IPS-15b (cell line): ENCODE measurements around the gene SREBF1.
A peak's percentile ranks its signal among the peaks of the same experiment; 100 is the strongest.

Source experiments
- H3K27me3 ChIP-seq: one replicate; pipeline ENCODE4 v1.6.1; 2013; ENCODE audit warnings: low read length; ENCODE audit not compliant: control insufficient read depth, insufficient read depth
- H3K36me3 ChIP-seq: one replicate; pipeline ENCODE4 v1.6.1; 2013; ENCODE audit warnings: low read length; ENCODE audit not compliant: control insufficient read depth, insufficient read depth
- H3K4me1 ChIP-seq: one replicate; pipeline ENCODE4 v1.6.1; 2013; ENCODE audit warnings: mild to moderate bottlenecking, low read length; ENCODE audit not compliant: control insufficient read depth, insufficient read depth
- H3K4me3 ChIP-seq: one replicate; pipeline ENCODE4 v1.5.1; 2013; ENCODE audit warnings: low read depth, low read length
- H3K9ac ChIP-seq: one replicate; pipeline ENCODE4 v1.6.1; 2013; ENCODE audit warnings: low read depth, mild to moderate bottlenecking, low read length
- H3K9me3 ChIP-seq: one replicate; pipeline ENCODE4 v1.6.1; 2013; ENCODE audit warnings: mild to moderate bottlenecking, low read length; ENCODE audit not compliant: control insufficient read depth, insufficient read depth

Gene SREBF1

GRCh38 chr17:17826342-17826713 lies 10.5 kb downstream of the SREBF1 start:
- Histone ChIP-seq H3K4me3 (no peak overlapping the region), H3K9me3 (no peaks in the 10 kb centered on the region), H3K36me3 (peaks cover under 1% of the 10 kb centered on the region), H3K4me1 (peaks cover 20% of the 10 kb centered on the region), H3K9ac (no peak overlapping the region), H3K27me3 (peaks cover 12% of the 10 kb centered on the region)

- H3K4me3 ChIP-seq: no peak overlapping the region
- no peaks in the 10 kb centered on the region for H3K9me3 ChIP-seq
- H3K4me1 ChIP-seq: peaks cover 20% of the 10 kb centered on the region
- H3K36me3 ChIP-seq: peaks cover 4% of the 10 kb centered on the region
- peaks cover 12% of the 10 kb centered on the region for H3K27me3 ChIP-seq
- no peak overlapping the region for H3K9ac ChIP-seq
These were observed 11.8 kb downstream of the SREBF1 start for GRCh38 chr17:17824783-17825614.

- Histone ChIP-seq H3K4me3 (no peak overlapping the region), H3K36me3 (peaks cover 10% of the 10 kb centered on the region), H3K9ac (no peak overlapping the region), H3K27me3 (peaks cover 12% of the 10 kb centered on the region), H3K9me3 (no peaks in the 10 kb centered on the region), H3K4me1 (peaks cover 20% of the 10 kb centered on the region)
These were observed 12.5 kb downstream of the SREBF1 start for GRCh38 chr17:17824119-17824782.

- Histone ChIP-seq H3K9ac (no peak overlapping the region), H3K27me3 (peaks cover 12% of the 10 kb centered on the region), H3K9me3 (no peaks in the 10 kb centered on the region), H3K4me1 (peaks cover 20% of the 10 kb centered on the region), H3K36me3 (peaks cover 16% of the 10 kb centered on the region), H3K4me3 (peak overlapping the region; percentile 54)
These were observed 13.2 kb downstream of the SREBF1 start for GRCh38 chr17:17823433-17824118.

- no peak overlapping the region for H3K4me3 ChIP-seq
- H3K4me1 ChIP-seq: peaks cover 20% of the 10 kb centered on the region
- peaks cover 12% of the 10 kb centered on the region for H3K27me3 ChIP-seq
- H3K36me3 ChIP-seq: peaks cover 23% of the 10 kb centered on the region
- H3K9ac ChIP-seq: no peak overlapping the region
- H3K9me3 ChIP-seq: no peaks in the 10 kb centered on the region
These were observed 14.2 kb downstream of the SREBF1 start for GRCh38 chr17:17822616-17823015.

GRCh38 chr17:17822189-17822588 lies 14.6 kb downstream of the SREBF1 start:
- no peak overlapping the region for H3K9ac ChIP-seq
- H3K27me3 ChIP-seq: peaks cover 12% of the 10 kb centered on the region
- H3K4me3 ChIP-seq: no peak overlapping the region
- peaks cover 27% of the 10 kb centered on the region for H3K36me3 ChIP-seq
- H3K4me1 ChIP-seq: peaks cover 20% of the 10 kb centered on the region
- no peaks in the 10 kb centered on the region for H3K9me3 ChIP-seq

- H3K4me3 ChIP-seq: no peak overlapping the region
- peaks cover 42% of the 10 kb centered on the region for H3K36me3 ChIP-seq
- H3K4me1 ChIP-seq: peaks cover 20% of the 10 kb centered on the region
- no peak overlapping the region for H3K9ac ChIP-seq
- H3K9me3 ChIP-seq: no peaks in the 10 kb centered on the region
- H3K27me3 ChIP-seq: peaks cover 12% of the 10 kb centered on the region
These were observed 16.2 kb downstream of the SREBF1 start for GRCh38 chr17:17820463-17821158.

GRCh38 chr17:17820046-17820445 lies 16.7 kb downstream of the SREBF1 start:
- H3K9me3 ChIP-seq: no peaks in the 10 kb centered on the region
- H3K9ac ChIP-seq: no peak overlapping the region
- peaks cover 47% of the 10 kb centered on the region for H3K36me3 ChIP-seq
- peaks cover 12% of the 10 kb centered on the region for H3K27me3 ChIP-seq
- no peak overlapping the region for H3K4me3 ChIP-seq
- H3K4me1 ChIP-seq: peaks cover 19% of the 10 kb centered on the region

GRCh38 chr17:17819561-17819995 lies 17.2 kb downstream of the SREBF1 start:
- H3K4me3 ChIP-seq: no peak overlapping the region
- no peaks in the 10 kb centered on the region for H3K9me3 ChIP-seq
- peaks cover 52% of the 10 kb centered on the region for H3K36me3 ChIP-seq
- H3K4me1 ChIP-seq: peaks cover 15% of the 10 kb centered on the region
- no peak overlapping the region for H3K9ac ChIP-seq
- peaks cover 12% of the 10 kb centered on the region for H3K27me3 ChIP-seq

- H3K4me3 ChIP-seq: no peak overlapping the region
- no peaks in the 10 kb centered on the region for H3K9me3 ChIP-seq
- peaks cover 11% of the 10 kb centered on the region for H3K4me1 ChIP-seq
- no peak overlapping the region for H3K9ac ChIP-seq
- peaks cover 12% of the 10 kb centered on the region for H3K27me3 ChIP-seq
- peaks cover 57% of the 10 kb centered on the region for H3K36me3 ChIP-seq
These were observed 17.7 kb downstream of the SREBF1 start for GRCh38 chr17:17819111-17819510.

- no peak overlapping the region for H3K4me3 ChIP-seq
- no peaks in the 10 kb centered on the region for H3K9me3 ChIP-seq
- peaks cover 6% of the 10 kb centered on the region for H3K4me1 ChIP-seq
- peaks cover 11% of the 10 kb centered on the region for H3K27me3 ChIP-seq
- peaks cover 67% of the 10 kb centered on the region for H3K36me3 ChIP-seq
- no peak overlapping the region for H3K9ac ChIP-seq
These were observed 18.7 kb downstream of the SREBF1 start for GRCh38 chr17:17818088-17818526.
